Activated CD4-positive, alpha-beta T cell treated with anti-CD3 and anti-CD28 coated beads, Interleukin-2, amount 10 ng/mL, durations not matched to agents 24 days and 14 days (primary cell): ENCODE measurements around the gene SLIRP. TPM values are rescaled to one million over a fixed set of nuclear protein-coding genes. Genes with fewer than 3 reads are reported as not detected.
"Not testable (repeated sequence)": the region's sequence is repeated elsewhere in the genome, so short reads cannot be mapped to it uniquely, and the experiment has no call there.

Experiments
- DNase-seq: peaks from one replicate; pipeline ENCODE4 v3.0.0; 2022
- H3K27ac Mint-ChIP-seq: one replicate; pipeline ENCODE4 v1.8.0; 2022; ENCODE audit warnings: mild to moderate bottlenecking, mixed read lengths
- H3K27me3 Mint-ChIP-seq: one replicate; pipeline ENCODE4 v1.8.0; 2022; ENCODE audit warnings: mixed read lengths
- H3K36me3 Mint-ChIP-seq: one replicate; pipeline ENCODE4 v1.8.0; 2022; ENCODE audit warnings: low read depth, mild to moderate bottlenecking, mixed read lengths
- H3K4me1 Mint-ChIP-seq: one replicate; pipeline ENCODE4 v1.8.0; 2021; ENCODE audit warnings: mixed read lengths
- H3K4me3 Mint-ChIP-seq: one replicate; pipeline ENCODE4 v1.8.0; 2022; ENCODE audit warnings: mild to moderate bottlenecking, moderate library complexity, mixed read lengths
- H3K9me3 Mint-ChIP-seq: one replicate; pipeline ENCODE4 v1.8.0; 2021; ENCODE audit warnings: mixed read lengths
- intact Hi-C: fragments of 100-400 bp; cut with micrococcal nuclease; formaldehyde crosslinking; loops from one replicate; pipeline ENCODE4 v1.15.1; 2023
- total RNA-seq: library from RNA; stranded (reverse); gene quantifications from 2 replicates; pipeline ENCODE4 v1.2.3, GENCODE V29; 2022

SLIRP gene
- total RNA-seq, 1 donor from 2014 or later = 190 TPM

- Mint-ChIP-seq H3K27me3 (no peaks in the 10 kb centered on the region), H3K36me3 (peaks cover 56% of the 10 kb centered on the region), H3K27ac (no peak overlapping the region), H3K9me3 (no peaks in the 10 kb centered on the region), H3K4me3 (peak overlapping the region; percentile 5), H3K4me1 (peaks cover 32% of the 10 kb centered on the region)
- intact Hi-C loops = no loop called here
- no peak for DNase-seq
Observed at GRCh38 chr14:77710364-77710763, 2.5 kb downstream of the SLIRP start.

GRCh38 chr14:77714926-77715325 lies 7.0 kb downstream of the SLIRP start:
- intact Hi-C loops = no loop called here
- H3K4me3 Mint-ChIP-seq = peak overlapping the region; percentile 6
- peaks cover 76% of the 10 kb centered on the region for H3K36me3 Mint-ChIP-seq
- no peaks in the 10 kb centered on the region for H3K27me3 Mint-ChIP-seq
- no peaks in the 10 kb centered on the region for H3K9me3 Mint-ChIP-seq
- H3K4me1 Mint-ChIP-seq = peaks cover 17% of the 10 kb centered on the region
- no peak for DNase-seq
- H3K27ac Mint-ChIP-seq = peak overlapping the region; percentile 80

- Mint-ChIP-seq H3K4me3 (no peak overlapping the region), H3K27ac (peak overlapping the region; percentile 36), H3K36me3 (peaks cover 76% of the 10 kb centered on the region), H3K4me1 (peaks cover 11% of the 10 kb centered on the region), H3K9me3 (no peaks in the 10 kb centered on the region), H3K27me3 (no peaks in the 10 kb centered on the region)
- no peak for DNase-seq
- intact Hi-C loops = no loop called here
Observed at GRCh38 chr14:77717608-77718305, 9.9 kb downstream of the SLIRP start.

- no peak for DNase-seq
- no peak overlapping the region for H3K27ac Mint-ChIP-seq
- H3K36me3 Mint-ChIP-seq = peaks cover 75% of the 10 kb centered on the region
- H3K4me3 Mint-ChIP-seq = no peak overlapping the region
- H3K4me1 Mint-ChIP-seq = peaks cover 1% of the 10 kb centered on the region
- intact Hi-C loops = no loop called here
- no peaks in the 10 kb centered on the region for H3K9me3 Mint-ChIP-seq
- no peaks in the 10 kb centered on the region for H3K27me3 Mint-ChIP-seq
Observed at GRCh38 chr14:77721437-77721836, 13.5 kb downstream of the SLIRP start.

GRCh38 chr14:77722301-77722700 lies 14.4 kb downstream of the SLIRP start:
- Mint-ChIP-seq H3K4me1 (peaks cover 1% of the 10 kb centered on the region), H3K9me3 (no peaks in the 10 kb centered on the region), H3K4me3 (no peak overlapping the region), H3K36me3 (peaks cover 76% of the 10 kb centered on the region), H3K27me3 (no peaks in the 10 kb centered on the region), H3K27ac (no peak overlapping the region)
- DNase-seq = no peak
- intact Hi-C loops = no loop called here

GRCh38 chr14:77730976-77731497 lies 23.1 kb downstream of the SLIRP start:
- Mint-ChIP-seq H3K36me3 (peaks cover 74% of the 10 kb centered on the region), H3K4me3 (no peak overlapping the region), H3K27ac (no peak overlapping the region), H3K27me3 (no peaks in the 10 kb centered on the region), H3K4me1 (peaks cover 2% of the 10 kb centered on the region), H3K9me3 (no peaks in the 10 kb centered on the region)
- intact Hi-C loops = no loop called here
- no peak for DNase-seq

GRCh38 chr14:77738559-77739250 lies 30.8 kb downstream of the SLIRP start:
- Mint-ChIP-seq H3K27me3 (no peaks in the 10 kb centered on the region), H3K9me3 (no peaks in the 10 kb centered on the region), H3K27ac (peak overlapping the region; percentile 32), H3K4me3 (no peak overlapping the region), H3K4me1 (peaks cover 13% of the 10 kb centered on the region), H3K36me3 (peaks cover 59% of the 10 kb centered on the region)
- no peak for DNase-seq
- intact Hi-C loops = no loop called here

GRCh38 chr14:77741438-77741837 lies 33.5 kb downstream of the SLIRP start:
- Mint-ChIP-seq H3K4me1 (peaks cover 18% of the 10 kb centered on the region), H3K36me3 (peaks cover 53% of the 10 kb centered on the region), H3K4me3 (no peak overlapping the region), H3K27ac (peak overlapping the region; percentile 7), H3K27me3 (no peaks in the 10 kb centered on the region), H3K9me3 (no peaks in the 10 kb centered on the region)
- no peak for DNase-seq
- intact Hi-C loops = no loop called here

- Mint-ChIP-seq H3K27me3 (no peaks in the 10 kb centered on the region), H3K9me3 (no peaks in the 10 kb centered on the region), H3K27ac (no peak overlapping the region), H3K36me3 (peaks cover 60% of the 10 kb centered on the region), H3K4me3 (no peak overlapping the region), H3K4me1 (peaks cover 12% of the 10 kb centered on the region)
- intact Hi-C loops = no loop called here
- no peak for DNase-seq
Observed at GRCh38 chr14:77746064-77746702, 38.3 kb downstream of the SLIRP start.

GRCh38 chr14:77747425-77747824 lies 39.5 kb downstream of the SLIRP start:
- H3K27ac Mint-ChIP-seq, H3K4me1 Mint-ChIP-seq, H3K4me3 Mint-ChIP-seq, H3K27me3 Mint-ChIP-seq, H3K9me3 Mint-ChIP-seq, intact Hi-C loops, DNase-seq: not testable (repeated sequence)
- H3K36me3 Mint-ChIP-seq = peaks cover 52% of the 10 kb centered on the region

- Mint-ChIP-seq H3K9me3 (no peaks in the 10 kb centered on the region), H3K27ac (no peak overlapping the region), H3K4me1 (peaks cover 8% of the 10 kb centered on the region), H3K4me3 (no peak overlapping the region), H3K27me3 (no peaks in the 10 kb centered on the region), H3K36me3 (peaks cover 53% of the 10 kb centered on the region)
- intact Hi-C loops = no loop called here
- DNase-seq = no peak
Observed at GRCh38 chr14:77752266-77752665, 44.4 kb downstream of the SLIRP start.

GRCh38 chr14:77752799-77753516 lies 45.1 kb downstream of the SLIRP start:
- Mint-ChIP-seq H3K9me3 (no peaks in the 10 kb centered on the region), H3K27me3 (no peaks in the 10 kb centered on the region), H3K36me3 (peaks cover 56% of the 10 kb centered on the region), H3K4me3 (no peak overlapping the region), H3K27ac (no peak overlapping the region), H3K4me1 (peaks cover 13% of the 10 kb centered on the region)
- DNase-seq = no peak
- intact Hi-C loops = no loop called here

- peaks cover 22% of the 10 kb centered on the region for H3K36me3 Mint-ChIP-seq
- peak within 1 kb of the TSS; percentile 94 for H3K4me3 Mint-ChIP-seq
- H3K27ac Mint-ChIP-seq = peak within 1 kb of the TSS; percentile 99
- H3K27me3 Mint-ChIP-seq = peaks cover 6% of the 10 kb centered on the region
- no peaks in the 10 kb centered on the region for H3K9me3 Mint-ChIP-seq
- peaks cover 25% of the 10 kb centered on the region for H3K4me1 Mint-ChIP-seq
- DNase-seq = peak; percentile 97
- intact Hi-C loops = loop anchor here (1.0 to 10.0 kb wide), 6 partner anchors 40 to 834 kb away; partner anchors contain the start of genes ADCK1, ALKBH1, CIPC and GSTZ1
Observed at GRCh38 chr14:77760381-77761204, 52.7 kb downstream of the SLIRP start, which contains the start of gene SNW1. Gene SNW1 (minus strand): TSS chr14:77761156. CDS start chr14:77761127, 29 bp downstream.
